H1 (cell line): ENCODE data around the gene RAB44. TPM values are rescaled to one million over a fixed set of nuclear protein-coding genes. Genes with fewer than 3 reads are reported as not detected.

Source experiments
- CTCF ChIA-PET: fragments of 300-600 bp; sonication (Branson Sonifier 250); formaldehyde crosslinking; loops from one replicate; lab custom pipeline; 2021; ENCODE audit not compliant: partially characterized antibody; lab: Charles Lee
- POLR2A ChIA-PET: fragments of 300-600 bp; sonication (Branson Sonifier 250); formaldehyde crosslinking; loops from one replicate; lab custom pipeline; 2021; ENCODE audit warnings: inconsistent platforms; ENCODE audit not compliant: partially characterized antibody; lab: Charles Lee
- DNase-seq, 2 experiments: peaks; one replicate each; pipeline versions ENCODE4 v3.0.0 to v3.0.0-alpha.2; 2010 to 2022; ENCODE audit warnings: low spot score in 2 of 2, low read depth in 1 of 2, mixed read lengths in 1 of 2
- FAIRE-seq: peaks from 2 replicates; lab custom pipeline; 2011; peaks lifted over from hg19 to GRCh38; lab: Jason Lieb, UNC
- H2AFZ ChIP-seq: 2 replicates; pipeline ENCODE4 v1.8.1; 2012; ENCODE audit warnings: low read length, inconsistent platforms
- H2AK5ac ChIP-seq: 2 replicates; pipeline ENCODE4 v1.6.1; 2013; ENCODE audit warnings: low read depth, low read length
- H2BK120ac ChIP-seq: replicated peaks from 2 replicates; pipeline ENCODE3; 2013; ENCODE audit warnings: low read depth, low read length, inconsistent platforms
- H2BK12ac ChIP-seq: 2 replicates; pipeline ENCODE4 v1.6.1; 2013; ENCODE audit warnings: low read depth, low read length
- H2BK15ac ChIP-seq: 2 replicates; pipeline ENCODE4 v1.6.1; 2013; ENCODE audit warnings: low read length
- H2BK20ac ChIP-seq: 2 replicates; pipeline ENCODE4 v1.6.1; 2013; ENCODE audit warnings: low read length
- H2BK5ac ChIP-seq: 2 replicates; pipeline ENCODE4 v1.6.1; 2013; ENCODE audit warnings: low read depth, low read length
- H3K14ac ChIP-seq: 2 replicates; pipeline ENCODE4 v1.6.1; 2013; ENCODE audit warnings: inconsistent platforms; ENCODE audit not compliant: insufficient read length
- H3K18ac ChIP-seq: 2 replicates; pipeline ENCODE4 v1.6.1; 2013; ENCODE audit warnings: low read length; ENCODE audit errors: extremely low read depth
- H3K23ac ChIP-seq: 2 replicates; pipeline ENCODE4 v1.6.1; 2013; ENCODE audit warnings: inconsistent platforms; ENCODE audit not compliant: insufficient read length
- H3K23me2 ChIP-seq: 2 replicates; pipeline ENCODE4 v1.6.1; 2013; ENCODE audit warnings: low read depth, low read length
- H3K27ac ChIP-seq: 2 replicates; pipeline ENCODE4 v1.6.1; 2011; ENCODE audit warnings: low read depth, low read length, inconsistent platforms
- H3K27me3 ChIP-seq, 4 experiments: replicated peaks in 1 of 4; 1 replicate in 1 of 4; 2 replicates in 3 of 4; pipeline versions ENCODE4 v1.6.1 to v1.8.1; 2011 to 2013; ENCODE audit warnings: low read length in 3 of 4, mild to moderate bottlenecking in 3 of 4, inconsistent platforms in 2 of 4, mixed read lengths in 2 of 4, moderate library complexity in 1 of 4; ENCODE audit not compliant: control insufficient read depth in 3 of 4, insufficient read depth in 3 of 4; ENCODE audit errors: extremely low read depth in 1 of 4
- H3K36me3 ChIP-seq, 4 experiments: 2 replicates each; pipeline versions ENCODE4 v1.6.1 to v1.8.1; 2011 to 2013; ENCODE audit warnings: mild to moderate bottlenecking in 4 of 4, low read length in 3 of 4, moderate library complexity in 2 of 4, control low read depth in 1 of 4, inconsistent platforms in 1 of 4; ENCODE audit not compliant: insufficient read depth in 4 of 4, control insufficient read depth in 2 of 4
- H3K4ac ChIP-seq: replicated peaks from 2 replicates; pipeline ENCODE3; 2013; ENCODE audit warnings: low read length, low read depth, mixed read lengths, inconsistent platforms; ENCODE audit not compliant: insufficient read length
- H3K4me1 ChIP-seq, 4 experiments: replicated peaks in 1 of 4; 1 replicate in 1 of 4; 2 replicates in 3 of 4; pipeline versions ENCODE4 v1.6.1 to v1.8.1; 2011 to 2013; ENCODE audit warnings: low read length in 3 of 4, inconsistent platforms in 2 of 4, mixed read lengths in 1 of 4; ENCODE audit not compliant: insufficient read depth in 4 of 4, control insufficient read depth in 3 of 4
- H3K4me2 ChIP-seq, 2 experiments: 2 replicates each; pipeline versions ENCODE4 v1.6.1 to v1.8.1; 2011 to 2013; ENCODE audit warnings: low read depth in 2 of 2, low read length in 2 of 2, control low read depth in 1 of 2, inconsistent platforms in 1 of 2, mild to moderate bottlenecking in 1 of 2; ENCODE audit not compliant: insufficient read depth in 1 of 2
- H3K4me3 ChIP-seq, 4 experiments: fragments of 200-600, 300-600 bp in 1 of 4; sonication (generic), shearing (Covaris generic), sonication (Bioruptor Twin) in 1 of 4; 2 replicates each; pipeline versions ENCODE4 v1.5.1 to v1.8.1; 2011 to 2016; ENCODE audit warnings: low read length in 4 of 4, low read depth in 3 of 4, control low read depth in 2 of 4, inconsistent platforms in 2 of 4, mild to moderate bottlenecking in 2 of 4, mixed read lengths in 1 of 4, moderate library complexity in 1 of 4; ENCODE audit not compliant: insufficient read depth in 2 of 4; ENCODE audit errors: extremely low read depth in 1 of 4
- H3K56ac ChIP-seq: replicated peaks from 2 replicates; pipeline ENCODE3; 2013; ENCODE audit warnings: low read depth, mild to moderate bottlenecking, mixed read lengths, low read length, inconsistent platforms; ENCODE audit not compliant: insufficient read length
- H3K79me1 ChIP-seq: 2 replicates; pipeline ENCODE4 v1.6.1; 2013; ENCODE audit warnings: low read depth, low read length, control low read depth
- H3K79me2 ChIP-seq, 2 experiments: 2 replicates each; pipeline versions ENCODE4 v1.6.1 to v1.8.1; 2012 to 2013; ENCODE audit warnings: low read length in 2 of 2, mild to moderate bottlenecking in 2 of 2, inconsistent platforms in 1 of 2; ENCODE audit not compliant: insufficient read depth in 2 of 2, control insufficient read depth in 1 of 2
- H3K9ac ChIP-seq, 4 experiments: replicated peaks in 1 of 4; 1 replicate in 1 of 4; 2 replicates in 3 of 4; pipeline versions ENCODE4 v1.6.1 to v1.8.1; 2011 to 2013; ENCODE audit warnings: low read depth in 3 of 4, low read length in 3 of 4, control low read depth in 2 of 4, mild to moderate bottlenecking in 2 of 4, moderate library complexity in 2 of 4, inconsistent platforms in 1 of 4; ENCODE audit errors: extremely low read depth in 1 of 4
- H3K9me3 ChIP-seq, 2 experiments: 2 replicates each; pipeline versions ENCODE4 v1.6.1 to v1.8.1; 2012 to 2013; ENCODE audit warnings: mild to moderate bottlenecking in 2 of 2, moderate library complexity in 2 of 2, control low read depth in 1 of 2, inconsistent platforms in 1 of 2, low read depth in 1 of 2, low read length in 1 of 2, mixed read lengths in 1 of 2; ENCODE audit not compliant: insufficient read depth in 2 of 2
- H4K20me1 ChIP-seq, 2 experiments: replicated peaks in 1 of 2; 2 replicates each; pipeline versions ENCODE3 to v1.8.1; 2011 to 2013; ENCODE audit warnings: inconsistent platforms in 2 of 2, low read length in 2 of 2, mild to moderate bottlenecking in 1 of 2; ENCODE audit not compliant: insufficient read depth in 2 of 2, control insufficient read depth in 1 of 2
- H4K5ac ChIP-seq: 2 replicates; pipeline ENCODE4 v1.6.1; 2013; ENCODE audit warnings: low read length, low read depth, mixed read lengths, inconsistent platforms; ENCODE audit not compliant: insufficient read length
- H4K8ac ChIP-seq: 2 replicates; pipeline ENCODE4 v1.8.0; 2013; ENCODE audit warnings: mild to moderate bottlenecking, moderate library complexity, low read length, inconsistent platforms; ENCODE audit not compliant: insufficient read depth; ENCODE audit errors: extremely low read depth
- H4K91ac ChIP-seq: replicated peaks from 2 replicates; pipeline ENCODE3; 2013; ENCODE audit warnings: low read length, mixed read lengths, inconsistent platforms; ENCODE audit not compliant: insufficient read length
- ATF3 ChIP-seq: IDR thresholded peaks from 2 replicates; pipeline ENCODE4 v1.6.1; 2011; ENCODE audit warnings: low read depth, mild to moderate bottlenecking, low read length; ENCODE audit not compliant: insufficient read depth
- HDAC6 ChIP-seq: IDR thresholded peaks from one replicate; pipeline ENCODE4 v1.7.1; 2012; ENCODE audit warnings: low read depth, mild to moderate bottlenecking, inconsistent platforms, low read length, moderate library complexity
- MAX ChIP-seq: IDR thresholded peaks from 2 replicates; pipeline ENCODE4 v1.6.1; 2012; ENCODE audit warnings: inconsistent platforms
- POLR2A ChIP-seq, 2 experiments: IDR thresholded peaks; 1 replicate in 1 of 2; 2 replicates in 1 of 2; pipeline ENCODE4 v1.6.1; 2011; ENCODE audit warnings: low read depth in 2 of 2, low read length in 2 of 2, mild to moderate bottlenecking in 2 of 2; ENCODE audit errors: control extremely low read depth in 1 of 2
- RFX5 ChIP-seq: IDR thresholded peaks from 2 replicates; pipeline ENCODE4 v1.6.1; 2011; ENCODE audit warnings: low read depth, low read length, improper control_type of control experiment, borderline replicate concordance
- RNF2 ChIP-seq: fragments of 200-900, 300-1000 bp; sonication (generic); IDR thresholded peaks from 2 replicates; pipeline ENCODE4 v1.7.1; 2016; ENCODE audit warnings: borderline replicate concordance, low read depth, mild to moderate bottlenecking, antibody characterized with exemption, low read length; ENCODE audit not compliant: poor library complexity, severe bottlenecking; ENCODE audit errors: missing control alignments
- SAP30 ChIP-seq: fragments of 300-600 bp; sonication (generic); IDR thresholded peaks from 2 replicates; pipeline ENCODE4 v1.7.1; 2012; ENCODE audit warnings: low read length, moderate library complexity, mild to moderate bottlenecking, inconsistent platforms; ENCODE audit not compliant: insufficient read depth, insufficient replicate concordance
- SIN3A ChIP-seq, 2 experiments: IDR thresholded peaks in 1 of 2; conservative IDR thresholded peaks in 1 of 2; 2 replicates each; pipeline ENCODE4 v1.6.1; 2011 to 2012; ENCODE audit warnings: low read length in 2 of 2, improper control_type of control experiment in 1 of 2, low read depth in 1 of 2, mild to moderate bottlenecking in 1 of 2
- SIX5 ChIP-seq: IDR thresholded peaks from 2 replicates; pipeline ENCODE4 v1.6.1; 2011; ENCODE audit warnings: mild to moderate bottlenecking, low read depth, low read length
- SP2 ChIP-seq: IDR thresholded peaks from 2 replicates; pipeline ENCODE4 v1.6.1; 2012; ENCODE audit warnings: mild to moderate bottlenecking, low read length, inconsistent platforms
- SRF ChIP-seq: IDR thresholded peaks from 2 replicates; pipeline ENCODE4 v1.6.1; 2011; ENCODE audit warnings: mild to moderate bottlenecking, low read depth, low read length, moderate library complexity
- WGBS, 2 experiments: shearing (Covaris generic) in 1 of 2; methylation state at CpG; one replicate each; pipeline versions ENCODE4 v1.1.6 to v1.1.7; 2013 to 2015; ENCODE audit warnings: low lambda C conversion rate in 2 of 2, mixed read lengths in 2 of 2, inconsistent platforms in 1 of 2, low coverage in 1 of 2, missing lambda C conversion rate in 1 of 2; ENCODE audit not compliant: insufficient replicate concordance in 2 of 2, insufficient coverage in 1 of 2, insufficient read length in 1 of 2; ENCODE audit errors: extremely low coverage in 1 of 2, missing lambda C conversion rate in 1 of 2; 5-methylcytosine and 5-hydroxymethylcytosine counted together
- polyA plus RNA-seq, 7 experiments: library from polyadenylated mRNA; depleted of rRNA in 3 of 7; stranded (reverse) in 5 of 7; unstranded in 2 of 7; fragments of >200 nt in 5 of 7; fragments of 200-250 nt in 2 of 7; gene quantifications; 1 replicate in 5 of 7; 2 replicates in 1 of 7; 4 replicates in 1 of 7; pipeline versions ENCODE4 v1.2.1 to v1.2.3, GENCODE V29; 2011 to 2013; ENCODE audit warnings: missing spikeins in 2 of 7, mixed read lengths in 2 of 7
- total RNA-seq: library from RNA; stranded (reverse); fragmentation: NEBNext Ultra II Directional; extraction: Animal tissue kit (Norgen Biotek cat#: 25700); gene quantifications from 2 replicates; pipeline ENCODE4 v1.2.1, GENCODE V29; 2021

Gene RAB44
- total and polyA plus RNA-seq, 2 of the 8 experiments (the other 6 are each of a cell fraction or from before 2014, with no cell fraction given): 0.02 TPM; not detected in 1

GRCh38 chr6:36740818-36741179 lies 43.2 kb downstream of the RAB44 start:
- H3K4me1 ChIP-seq: no peaks in the 10 kb centered on the region; a peak in 1 of 7 replicates
- H3K36me3 ChIP-seq: no peaks in the 10 kb centered on the region
- no peaks in the 10 kb centered on the region for H3K23me2 ChIP-seq
- WGBS, 2 experiments: 96% methylated on average over 11 of the region's 11 CpGs; no CpG with 5 or more reads in 1 of the 2 experiments
- H3K27ac ChIP-seq: no peak overlapping the region
- no peak overlapping the region for H2BK20ac ChIP-seq
- H3K14ac ChIP-seq: no peak overlapping the region
- H3K79me2 ChIP-seq: no peaks in the 10 kb centered on the region
- H3K79me1 ChIP-seq: no peaks in the 10 kb centered on the region
- no peak overlapping the region for H3K4me2 ChIP-seq
- no peak for FAIRE-seq
- no peaks in the 10 kb centered on the region for H4K20me1 ChIP-seq
- H2AFZ ChIP-seq: no peak overlapping the region
- H4K5ac ChIP-seq: no peak overlapping the region
- POLR2A ChIA-PET: no interaction called here
- no peak overlapping the region for H4K8ac ChIP-seq
- H3K4ac ChIP-seq: no peak overlapping the region
- H2BK15ac ChIP-seq: no peak overlapping the region
- H3K9me3 ChIP-seq: no peaks in the 10 kb centered on the region
- no peak overlapping the region for H2BK5ac ChIP-seq
- H2AK5ac ChIP-seq: no peak overlapping the region
- H3K9ac ChIP-seq: no peak overlapping the region
- H3K18ac ChIP-seq: no peak overlapping the region
- H4K91ac ChIP-seq: peak overlapping the region; percentile 46
- H3K56ac ChIP-seq: no peak overlapping the region
- no peak overlapping the region for H3K4me3 ChIP-seq
- no peak for DNase-seq
- H3K27me3 ChIP-seq: no peaks in the 10 kb centered on the region; a peak in 1 of 7 replicates
- no peak overlapping the region for H2BK12ac ChIP-seq
- no peak for TF ChIP-seq ATF3
- no peak for TF ChIP-seq RNF2
- TF ChIP-seq MAX: no peak
- no peak for TF ChIP-seq POLR2A (IDR thresholded peaks at IDR 0.05; ENCODE audit: control extremely low read depth in 1 of 2, low read depth in 2 of 2, low read length in 2 of 2)
- no peak for TF ChIP-seq SP2
- no peak for TF ChIP-seq RFX5
- no peak for TF ChIP-seq SIN3A (conservative IDR thresholded peaks at IDR 0.05 in 1 of 2, IDR thresholded peaks at IDR 0.05 in 1 of 2; ENCODE audit: low read depth in 1 of 2, low read length in 2 of 2)
- no peak for TF ChIP-seq SRF
- TF ChIP-seq SAP30: no peak
- TF ChIP-seq SIX5: no peak
- TF ChIP-seq HDAC6: no peak
- CTCF ChIA-PET: interaction anchor here (1.1 to 1.4 kb wide), 2 partner anchors 16 to 32 kb away, joined by 3 to 4 read pairs; no protein-coding TSS in a partner anchor
- no peak overlapping the region for H2BK120ac ChIP-seq
- no peak overlapping the region for H3K23ac ChIP-seq
